Esophagus squamous epithelium (tissue), 5 donors: Measurements from ENCODE around the gene BAIAP2L2. TPM values are rescaled to one million over a fixed set of nuclear protein-coding genes. Genes with fewer than 3 reads are reported as not detected.
"Not testable (repeated sequence)": the region's sequence is repeated elsewhere in the genome, so short reads cannot be mapped to it uniquely, and the experiment has no call there.

Experiments used
- DNase-seq: peaks from one replicate; lab custom pipeline; 2025; lab: John Stamatoyannopoulos, UW
- H3K27ac ChIP-seq, 4 donors: fragments of 200-600 bp; sonication (generic); one replicate each; pipeline ENCODE4 v1.5.1; 2016 to 2019; ENCODE audit warnings: mild to moderate bottlenecking in 1 of 4
- H3K27me3 ChIP-seq, 4 donors: fragments of 200-600 bp; sonication (generic); 1 replicate in 3 of 4; 2 replicates in 1 of 4; pipeline versions ENCODE4 v1.5.1 to v1.6.0; 2017 to 2021; ENCODE audit warnings: antibody characterized with exemption in 1 of 4
- H3K36me3 ChIP-seq, 3 donors: fragments of 200-600 bp; sonication (generic); one replicate each; pipeline ENCODE4 v1.5.1; 2016 to 2019
- H3K4me1 ChIP-seq, 3 donors: fragments of 200-600 bp; sonication (generic); one replicate each; pipeline ENCODE4 v1.5.1; 2017 to 2019
- H3K4me3 ChIP-seq, 4 donors: fragments of 200-600 bp; sonication (generic); 1 replicate in 3 of 4; 2 replicates in 1 of 4; pipeline ENCODE4 v1.5.1; 2016 to 2019; ENCODE audit warnings: mild to moderate bottlenecking in 2 of 4, moderate library complexity in 1 of 4
- H3K9me3 ChIP-seq, 3 donors: fragments of 200-600 bp; sonication (generic); one replicate each; pipeline ENCODE4 v1.5.1; 2016 to 2019
- CTCF ChIP-seq, 6 experiments: fragments of 450-650 bp in 4 of 6; fragments of 200-600 bp in 2 of 6; sonication (generic) in 2 of 6; IDR thresholded peaks; one replicate each; pipeline ENCODE4 v1.5.1; 2016 to 2019; ENCODE audit warnings: antibody characterized with exemption in 6 of 6, mild to moderate bottlenecking in 4 of 6, moderate library complexity in 4 of 6
- POLR2A ChIP-seq, 4 donors: fragments of 450-650 bp; IDR thresholded peaks; one replicate each; pipeline ENCODE4 v1.6.1; 2017; ENCODE audit warnings: antibody characterized with exemption in 4 of 4, mild to moderate bottlenecking in 4 of 4, moderate library complexity in 3 of 4
- WGBS, 2 donors: methylation state at CpG; one replicate each; pipeline ENCODE4 v1.1.5; 2018; 5-methylcytosine and 5-hydroxymethylcytosine counted together
- intact Hi-C: fragments of 100-400 bp; cut with DNase I; formaldehyde crosslinking; loops from one replicate; pipeline ENCODE4 v1.15.0; 2022
- total RNA-seq, 4 donors: library from RNA; depleted of rRNA; stranded (reverse); fragments of >200 nt; gene quantifications; one replicate each; pipeline ENCODE4 v1.1.0, GENCODE V29; 2016
- donor health status: DM: yes; HTN: yes; CAD: no.

BAIAP2L2 gene
- total RNA-seq, 4 donors from 2014 or later: 0.26 to 4.8 (median 2.8) TPM

- no peak for TF ChIP-seq POLR2A (IDR thresholded peaks at IDR 0.05)
- no CpG with 5 or more reads among the region's 110 CpGs for WGBS, 2 donors
- peaks cover 0 to 10% (median 0%) of the 10 kb centered on the region in 3 donors for H3K36me3 ChIP-seq
- peaks cover 0 to 48% (median 11%) of the 10 kb centered on the region in 4 donors for H3K27me3 ChIP-seq
- H3K4me1 ChIP-seq: peaks cover 16 to 28% (median 22%) of the 10 kb centered on the region in 3 donors
- intact Hi-C loops: no loop called here
- H3K27ac ChIP-seq: peak overlapping the region in 1 of 4 donors; percentile 11
- peak overlapping the region; percentile 20 to 63 (median 41) for H3K4me3 ChIP-seq
- H3K9me3 ChIP-seq: no peaks in the 10 kb centered on the region
- DNase-seq: no peak
Measured at GRCh38 chr22:38080850-38081635, 29.4 kb downstream of the BAIAP2L2 start.

- 100% methylated on average over 1 of the region's 11 CpGs; no CpG with 5 or more reads in 1 of the 2 donors for WGBS, 2 donors
- Histone ChIP-seq H3K27me3 (peaks cover 0 to 48% (median 11%) of the 10 kb centered on the region in 4 donors), H3K36me3 (peaks cover 0 to 12% (median 0%) of the 10 kb centered on the region in 3 donors), H3K9me3 (no peaks in the 10 kb centered on the region), H3K4me3 (peak overlapping the region in 3 of 4 donors; percentile 35 to 63 (median 47)), H3K4me1 (peaks cover 16 to 28% (median 22%) of the 10 kb centered on the region in 3 donors), H3K27ac (no peak overlapping the region)
- no peak for TF ChIP-seq POLR2A (IDR thresholded peaks at IDR 0.05)
- TF ChIP-seq CTCF (IDR thresholded peaks at IDR 0.05): no peak
- intact Hi-C loops: no loop called here
- DNase-seq: no peak
Measured at GRCh38 chr22:38080474-38080849, 30.0 kb downstream of the BAIAP2L2 start.

GRCh38 chr22:38079804-38080203, 30.7 kb downstream of the BAIAP2L2 start:
- TF ChIP-seq POLR2A (IDR thresholded peaks at IDR 0.05) (no peak), CTCF (IDR thresholded peaks at IDR 0.05) (no peak)
- Histone ChIP-seq H3K9me3 (no peaks in the 10 kb centered on the region), H3K36me3 (peaks cover 4 to 17% (median 5%) of the 10 kb centered on the region in 3 donors), H3K27ac (no peak overlapping the region), H3K4me3 (no peak overlapping the region), H3K27me3 (peaks cover 0 to 48% (median 11%) of the 10 kb centered on the region in 4 donors), H3K4me1 (peaks cover 16 to 28% (median 22%) of the 10 kb centered on the region in 3 donors)
- WGBS, 2 donors: 87 to 88% methylated on average over 5 to 7 of the region's 7 CpGs
- intact Hi-C loops: no loop called here
- DNase-seq: no peak

- DNase-seq, H3K4me3 ChIP-seq, intact Hi-C loops, H3K9me3 ChIP-seq, H3K27ac ChIP-seq: not testable (repeated sequence)
- 88 to 100% methylated on average over 2 of the region's 2 CpGs for WGBS, 2 donors
- H3K36me3 ChIP-seq: peaks cover 10 to 23% (median 11%) of the 10 kb centered on the region in 3 donors
- H3K4me1 ChIP-seq: peaks cover 16 to 28% (median 22%) of the 10 kb centered on the region in 3 donors
- H3K27me3 ChIP-seq: peaks cover 0 to 45% (median 11%) of the 10 kb centered on the region in 4 donors
Measured at GRCh38 chr22:38079208-38079607, 31.3 kb downstream of the BAIAP2L2 start.

GRCh38 chr22:38078046-38078840, 32.2 kb downstream of the BAIAP2L2 start:
- WGBS, 2 donors: 61 to 82% methylated on average over 4 to 5 of the region's 22 CpGs

More at GRCh38 chr22:38078046-38078840, 32.2 kb downstream of the BAIAP2L2 start:
- peaks cover 0 to 35% (median 11%) of the 10 kb centered on the region in 4 donors for H3K27me3 ChIP-seq
- DNase-seq: no peak
- peaks cover 11 to 33% (median 17%) of the 10 kb centered on the region in 3 donors for H3K36me3 ChIP-seq
- H3K27ac ChIP-seq: no peak overlapping the region
- no peaks in the 10 kb centered on the region for H3K9me3 ChIP-seq
- H3K4me1 ChIP-seq: peaks cover 16 to 28% (median 22%) of the 10 kb centered on the region in 3 donors
- H3K4me3 ChIP-seq: no peak overlapping the region
- TF ChIP-seq CTCF (IDR thresholded peaks at IDR 0.05): no peak
- no peak for TF ChIP-seq POLR2A (IDR thresholded peaks at IDR 0.05)
- intact Hi-C loops: no loop called here
